ENCODE measurements around the gene KMT2D. TPM values are rescaled to one million over a fixed set of nuclear protein-coding genes. Genes with fewer than 3 reads are reported as not detected.

Gene KMT2D, protein sequence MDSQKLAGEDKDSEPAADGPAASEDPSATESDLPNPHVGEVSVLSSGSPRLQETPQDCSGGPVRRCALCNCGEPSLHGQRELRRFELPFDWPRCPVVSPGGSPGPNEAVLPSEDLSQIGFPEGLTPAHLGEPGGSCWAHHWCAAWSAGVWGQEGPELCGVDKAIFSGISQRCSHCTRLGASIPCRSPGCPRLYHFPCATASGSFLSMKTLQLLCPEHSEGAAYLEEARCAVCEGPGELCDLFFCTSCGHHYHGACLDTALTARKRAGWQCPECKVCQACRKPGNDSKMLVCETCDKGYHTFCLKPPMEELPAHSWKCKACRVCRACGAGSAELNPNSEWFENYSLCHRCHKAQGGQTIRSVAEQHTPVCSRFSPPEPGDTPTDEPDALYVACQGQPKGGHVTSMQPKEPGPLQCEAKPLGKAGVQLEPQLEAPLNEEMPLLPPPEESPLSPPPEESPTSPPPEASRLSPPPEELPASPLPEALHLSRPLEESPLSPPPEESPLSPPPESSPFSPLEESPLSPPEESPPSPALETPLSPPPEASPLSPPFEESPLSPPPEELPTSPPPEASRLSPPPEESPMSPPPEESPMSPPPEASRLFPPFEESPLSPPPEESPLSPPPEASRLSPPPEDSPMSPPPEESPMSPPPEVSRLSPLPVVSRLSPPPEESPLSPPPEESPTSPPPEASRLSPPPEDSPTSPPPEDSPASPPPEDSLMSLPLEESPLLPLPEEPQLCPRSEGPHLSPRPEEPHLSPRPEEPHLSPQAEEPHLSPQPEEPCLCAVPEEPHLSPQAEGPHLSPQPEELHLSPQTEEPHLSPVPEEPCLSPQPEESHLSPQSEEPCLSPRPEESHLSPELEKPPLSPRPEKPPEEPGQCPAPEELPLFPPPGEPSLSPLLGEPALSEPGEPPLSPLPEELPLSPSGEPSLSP (N-terminal part only)
- 46.1 TPM for polyA plus RNA-seq
- long read RNA-seq, donor 1: 0 reads
- long read RNA-seq, donor 2: 0 reads
- long read RNA-seq, donor 3: 0 reads
- long read RNA-seq, donor 4: 0 reads
- long read RNA-seq, donor 5: 0 reads
- long read RNA-seq, donor 6, partial matches to known transcripts: 12 of 16 reads
- long read RNA-seq, donor 6, other reads (novel, unspliced or antisense): 0 of 16 reads
- long read RNA-seq, donor 7, partial matches to known transcripts: 6 of 6 reads
- long read RNA-seq, donor 7, other reads (novel, unspliced or antisense): 0 of 6 reads
- long read RNA-seq, donor 8, partial matches to known transcripts: 11 of 11 reads
- long read RNA-seq, donor 8, other reads (novel, unspliced or antisense): 0 of 11 reads
- long read RNA-seq, donor 9: 0 reads
- long read RNA-seq, donor 10, partial matches to known transcripts: 0 of 3 reads
- long read RNA-seq, donor 10, other reads (novel, unspliced or antisense): 0 of 3 reads
- long read RNA-seq, donor 11, partial matches to known transcripts: 20 of 21 reads
- long read RNA-seq, donor 11, other reads (novel, unspliced or antisense): 0 of 21 reads

DNA sequence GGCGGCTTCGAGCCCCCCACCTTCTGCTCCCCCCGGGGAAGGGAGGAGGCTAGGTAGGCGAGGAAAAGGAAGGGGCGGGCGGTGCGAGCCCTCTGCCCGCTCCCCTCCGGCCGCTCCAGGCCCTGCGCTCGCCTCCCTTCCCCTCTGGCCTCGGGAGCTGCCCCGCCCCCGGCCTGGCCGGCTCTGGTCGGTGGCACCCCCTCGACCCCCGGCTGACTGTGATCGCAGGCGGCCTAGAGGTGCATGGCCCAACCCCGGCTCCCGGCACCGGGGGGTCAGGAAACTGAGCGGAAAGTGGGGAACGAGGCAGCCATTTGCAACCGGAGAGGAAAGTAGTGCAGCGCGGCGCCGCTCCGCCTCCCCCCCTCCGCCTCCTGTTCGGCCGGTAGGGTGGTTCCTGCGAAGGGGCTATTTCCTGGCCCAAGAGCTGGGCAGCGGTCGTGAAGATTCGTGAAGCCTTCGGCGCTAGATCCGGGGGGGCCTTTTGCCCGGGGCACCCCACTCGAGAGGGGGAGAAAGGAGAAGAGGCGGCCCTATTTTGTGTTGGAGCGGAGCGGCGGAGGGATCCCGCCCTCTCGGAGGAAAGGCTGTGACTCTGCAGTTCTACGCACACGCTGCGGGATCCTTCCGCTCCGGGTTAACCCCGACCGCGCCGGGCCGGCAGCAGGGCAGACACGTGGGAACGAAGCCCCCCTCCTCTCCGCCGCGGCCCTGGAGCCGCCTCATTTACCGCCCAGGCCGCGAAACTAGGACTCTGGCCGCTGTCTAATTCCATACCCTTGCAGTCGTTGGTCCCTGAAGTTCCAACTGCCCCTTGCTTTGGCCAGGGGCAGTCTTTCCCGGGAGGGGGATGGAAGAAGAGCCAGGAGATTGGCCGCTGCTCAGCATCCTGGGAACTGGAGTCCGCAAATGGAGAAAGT is at the start of gene KMT2D:
Gene KMT2D (minus strand): TSS at position 558 of the 920 bp plus-strand sequence. CDS start 5,470 bp downstream, outside the sequence.
- Histone ChIP-seq H3K9me3 (ENCODE audit: control insufficient read depth, low read depth, low read length) (no peaks in the 10 kb centered on the region), H3K4me3 (ENCODE audit: low read length) (peak within 1 kb of the TSS; percentile 67), H3K27me3 (ENCODE audit: control insufficient read depth, insufficient read depth, low read length) (no peaks in the 10 kb centered on the region), H3K36me3 (ENCODE audit: control insufficient read depth, insufficient read depth, low read length) (peaks cover 3% of the 10 kb centered on the region), H3K4me1 (ENCODE audit: control insufficient read depth, insufficient read depth, low read length) (peaks cover 32% of the 10 kb centered on the region), H3K27ac (ENCODE audit: low read length) (peak within 1 kb of the TSS; percentile 80)
- WGBS (ENCODE audit: insufficient coverage, low lambda C conversion rate): no CpG with 5 or more reads among the region's 74 CpGs
- peak; percentile 91 to 98 for DNase-seq

DNA sequence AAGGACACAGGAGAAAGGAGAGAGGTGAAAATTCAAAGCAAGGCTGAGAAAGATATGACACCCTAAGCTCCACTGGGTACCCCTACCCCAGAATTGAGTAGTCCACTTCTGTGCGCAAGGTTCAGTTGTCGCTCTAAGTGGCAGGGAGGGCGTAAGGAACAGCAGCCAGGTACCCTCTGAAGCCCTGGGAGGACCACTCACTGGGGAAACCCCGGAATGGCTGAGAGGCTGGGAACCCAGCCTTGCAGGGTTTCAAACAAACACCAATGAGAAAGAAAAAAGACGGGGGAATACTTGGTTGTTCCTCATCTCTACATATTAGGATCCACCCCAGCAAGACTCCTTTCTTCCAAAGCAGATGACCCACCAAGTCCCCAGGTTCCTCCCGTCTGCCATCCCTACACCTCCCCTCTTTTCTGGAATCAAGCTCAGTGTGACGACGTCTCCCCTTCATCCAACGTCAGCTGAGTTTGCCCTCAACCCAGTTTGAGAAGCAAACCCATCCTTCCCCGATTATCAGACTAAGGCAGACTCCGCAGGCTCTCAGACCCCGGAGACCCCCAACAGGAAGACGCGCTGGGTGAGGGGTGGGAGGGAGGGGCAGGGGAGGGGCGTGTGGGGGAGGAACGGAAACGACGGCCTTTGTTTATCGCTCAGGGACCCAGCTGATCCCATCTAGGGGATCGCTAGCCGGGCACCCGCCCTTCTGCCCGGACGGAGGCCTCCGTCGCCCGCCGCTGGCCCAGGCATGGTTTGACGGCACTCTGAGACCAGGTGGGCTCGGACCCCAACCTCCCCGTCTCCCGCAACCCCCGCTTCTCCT is 49.3 kb upstream of the KMT2D start:
- Histone ChIP-seq H3K27me3 (ENCODE audit: control insufficient read depth, insufficient read depth, low read length) (no peaks in the 10 kb centered on the region), H3K27ac (ENCODE audit: low read length) (peak overlapping the region; percentile 95), H3K9me3 (ENCODE audit: control insufficient read depth, low read depth, low read length) (no peaks in the 10 kb centered on the region), H3K4me3 (ENCODE audit: low read length) (peak overlapping the region; percentile 95), H3K4me1 (ENCODE audit: control insufficient read depth, insufficient read depth, low read length) (peaks cover 36% of the 10 kb centered on the region), H3K36me3 (ENCODE audit: control insufficient read depth, insufficient read depth, low read length) (peaks cover 21% of the 10 kb centered on the region)
- 0% methylated on average over 1 of the region's 33 CpGs for WGBS (ENCODE audit: insufficient coverage, low lambda C conversion rate)
- DNase-seq: peak in 1 of 2 donors; percentile 49

DNA sequence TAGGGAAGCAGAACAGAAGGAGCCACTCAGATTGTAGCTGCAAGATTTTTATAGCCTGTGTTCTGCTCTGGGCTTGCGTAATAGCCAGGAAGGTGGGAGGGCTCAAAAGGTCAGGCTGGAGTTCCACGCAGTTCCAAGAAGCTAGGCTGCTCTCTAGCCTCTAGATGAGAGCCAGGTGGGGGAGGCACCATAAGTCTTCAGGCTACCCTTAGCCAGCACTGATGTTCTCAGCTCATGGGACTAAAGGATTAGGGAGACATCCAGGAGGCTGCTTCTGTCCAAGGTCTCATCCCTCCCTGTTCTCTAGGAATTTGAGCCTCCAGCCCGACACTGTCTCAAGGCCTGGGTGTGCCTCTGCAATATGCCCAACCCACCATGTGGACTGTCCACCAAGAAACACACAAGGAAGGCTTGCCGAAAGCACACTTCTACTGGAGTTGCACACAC is 48.4 kb upstream of the KMT2D start:
- Histone ChIP-seq H3K27me3 (ENCODE audit: control insufficient read depth, insufficient read depth, low read length) (no peaks in the 10 kb centered on the region), H3K4me1 (ENCODE audit: control insufficient read depth, insufficient read depth, low read length) (peaks cover 36% of the 10 kb centered on the region), H3K4me3 (ENCODE audit: low read length) (peak overlapping the region; percentile 95), H3K36me3 (ENCODE audit: control insufficient read depth, insufficient read depth, low read length) (peaks cover 29% of the 10 kb centered on the region), H3K9me3 (ENCODE audit: control insufficient read depth, low read depth, low read length) (no peaks in the 10 kb centered on the region), H3K27ac (ENCODE audit: low read length) (peak overlapping the region; percentile 95)
- peak; percentile 81 to 92 for DNase-seq
- no CpG with 5 or more reads among the region's 4 CpGs for WGBS (ENCODE audit: insufficient coverage, low lambda C conversion rate)

DNA sequence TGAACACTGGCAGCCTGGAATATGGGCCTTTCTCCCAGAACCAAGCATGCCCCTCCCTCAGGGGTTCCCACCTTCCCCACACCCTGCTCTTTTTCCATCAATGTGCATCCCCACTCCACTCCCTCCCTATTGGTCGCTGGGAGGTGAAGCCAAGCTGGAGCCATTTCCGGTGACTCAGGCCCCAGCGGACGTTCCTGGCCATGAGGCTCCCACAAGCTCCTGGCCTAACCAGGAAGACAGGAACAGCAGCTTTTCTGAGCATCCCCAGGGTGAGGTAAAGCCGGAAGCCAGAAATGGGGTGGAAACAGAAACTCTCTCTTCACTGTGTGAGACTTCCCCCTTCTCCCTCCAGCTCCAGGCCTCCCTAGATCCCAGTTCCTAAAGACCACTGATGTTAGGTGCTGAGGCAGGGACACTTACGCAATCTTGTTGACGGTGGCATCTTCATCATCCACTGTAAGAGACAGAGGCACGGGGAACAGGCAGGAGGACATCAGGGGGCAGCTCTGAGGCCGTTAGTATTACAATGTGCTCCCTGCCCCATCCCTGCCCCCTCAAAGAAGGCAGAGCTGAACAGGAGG is 45.0 kb upstream of the KMT2D start:
- H3K4me3 ChIP-seq (ENCODE audit: low read length): no peak overlapping the region
- H3K9me3 ChIP-seq (ENCODE audit: control insufficient read depth, low read depth, low read length): no peaks in the 10 kb centered on the region
- no peak overlapping the region for H3K27ac ChIP-seq (ENCODE audit: low read length)
- no peak for DNase-seq
- peaks cover 63% of the 10 kb centered on the region for H3K36me3 ChIP-seq (ENCODE audit: control insufficient read depth, insufficient read depth, low read length)
- H3K27me3 ChIP-seq (ENCODE audit: control insufficient read depth, insufficient read depth, low read length): no peaks in the 10 kb centered on the region
- H3K4me1 ChIP-seq (ENCODE audit: control insufficient read depth, insufficient read depth, low read length): peaks cover 33% of the 10 kb centered on the region
- WGBS (ENCODE audit: insufficient coverage, low lambda C conversion rate): no CpG with 5 or more reads among the region's 9 CpGs

DNA sequence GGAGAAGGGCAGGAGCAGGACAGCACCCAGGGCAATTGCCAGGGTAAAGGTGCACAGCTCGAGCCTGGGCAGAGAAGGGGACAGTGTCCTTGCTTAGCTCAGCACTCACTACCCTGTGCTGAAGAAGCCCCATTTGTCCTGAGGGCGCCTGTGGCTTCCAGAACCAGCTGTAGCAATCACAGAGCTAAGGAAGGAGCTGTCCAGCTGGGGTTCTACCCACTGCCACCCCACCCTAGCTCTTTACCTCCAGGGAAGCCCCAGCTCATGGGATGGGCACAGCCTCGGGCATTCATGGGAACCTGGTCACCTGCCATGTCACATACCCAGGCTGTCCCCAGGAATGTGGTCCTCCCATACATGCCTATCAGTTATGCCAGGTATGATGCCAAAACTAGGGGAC is 44.2 kb upstream of the KMT2D start:
- WGBS (ENCODE audit: insufficient coverage, low lambda C conversion rate): no CpG with 5 or more reads among the region's 3 CpGs
- no peaks in the 10 kb centered on the region for H3K27me3 ChIP-seq (ENCODE audit: control insufficient read depth, insufficient read depth, low read length)
- H3K9me3 ChIP-seq (ENCODE audit: control insufficient read depth, low read depth, low read length): no peaks in the 10 kb centered on the region
- no peak overlapping the region for H3K4me3 ChIP-seq (ENCODE audit: low read length)
- peaks cover 70% of the 10 kb centered on the region for H3K36me3 ChIP-seq (ENCODE audit: control insufficient read depth, insufficient read depth, low read length)
- DNase-seq: no peak
- H3K4me1 ChIP-seq (ENCODE audit: control insufficient read depth, insufficient read depth, low read length): peaks cover 33% of the 10 kb centered on the region
- no peak overlapping the region for H3K27ac ChIP-seq (ENCODE audit: low read length)

DNA sequence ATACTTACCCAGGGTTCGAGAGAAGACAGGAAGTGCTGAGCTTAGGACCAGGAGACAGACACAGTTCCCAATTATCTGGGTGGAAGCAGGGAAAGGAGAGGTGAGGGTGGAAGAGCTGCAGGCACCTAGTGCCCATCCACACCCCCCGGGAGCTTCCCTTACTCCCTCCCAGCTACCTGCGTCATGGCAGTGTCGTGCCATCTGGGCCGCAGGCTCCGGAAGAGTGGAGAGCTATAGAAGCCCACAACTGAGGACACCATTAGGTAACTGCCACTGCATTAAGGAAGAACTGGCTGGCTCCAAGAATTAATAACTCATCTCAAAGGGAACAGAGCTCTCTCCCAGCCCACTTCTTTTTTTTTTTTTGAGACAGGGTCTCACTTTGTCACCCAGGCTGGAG is 39.8 kb upstream of the KMT2D start:
- peaks cover under 1% of the 10 kb centered on the region for H3K27me3 ChIP-seq (ENCODE audit: control insufficient read depth, insufficient read depth, low read length)
- H3K36me3 ChIP-seq (ENCODE audit: control insufficient read depth, insufficient read depth, low read length): peaks cover 85% of the 10 kb centered on the region
- DNase-seq: no peak
- H3K9me3 ChIP-seq (ENCODE audit: control insufficient read depth, low read depth, low read length): no peaks in the 10 kb centered on the region
- H3K4me3 ChIP-seq (ENCODE audit: low read length): no peak overlapping the region
- no peaks in the 10 kb centered on the region for H3K4me1 ChIP-seq (ENCODE audit: control insufficient read depth, insufficient read depth, low read length)
- no CpG with 5 or more reads among the region's 6 CpGs for WGBS (ENCODE audit: insufficient coverage, low lambda C conversion rate)
- no peak overlapping the region for H3K27ac ChIP-seq (ENCODE audit: low read length)

DNA sequence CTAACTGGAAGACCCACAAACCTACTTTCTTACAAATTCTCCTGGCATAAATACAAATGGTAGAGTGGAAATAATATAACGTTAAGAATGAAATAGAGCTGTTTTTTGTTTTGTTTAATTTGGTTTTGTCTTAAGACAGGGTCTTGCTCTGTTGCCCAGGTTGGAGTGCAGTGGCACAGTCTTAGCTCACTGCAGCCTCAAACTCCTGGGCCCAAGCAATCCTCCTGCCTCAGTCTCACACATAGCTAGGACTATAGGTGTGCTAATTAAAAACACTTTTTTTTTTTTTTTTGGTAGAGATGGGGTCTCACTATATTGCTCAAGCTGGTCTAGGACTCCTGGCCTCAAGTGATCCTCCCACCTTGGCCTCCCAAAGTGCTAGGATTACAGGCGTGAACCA is 38.1 kb upstream of the KMT2D start:
- peaks cover 6% of the 10 kb centered on the region for H3K9me3 ChIP-seq (ENCODE audit: control insufficient read depth, low read depth, low read length)
- no peak overlapping the region for H3K4me3 ChIP-seq (ENCODE audit: low read length)
- H3K27ac ChIP-seq (ENCODE audit: low read length): no peak overlapping the region
- no peak for DNase-seq
- H3K4me1 ChIP-seq (ENCODE audit: control insufficient read depth, insufficient read depth, low read length): peaks cover 14% of the 10 kb centered on the region
- no CpG with 5 or more reads among the region's 2 CpGs for WGBS (ENCODE audit: insufficient coverage, low lambda C conversion rate)
- H3K36me3 ChIP-seq (ENCODE audit: control insufficient read depth, insufficient read depth, low read length): peaks cover 68% of the 10 kb centered on the region
- H3K27me3 ChIP-seq (ENCODE audit: control insufficient read depth, insufficient read depth, low read length): peaks cover 17% of the 10 kb centered on the region

DNA sequence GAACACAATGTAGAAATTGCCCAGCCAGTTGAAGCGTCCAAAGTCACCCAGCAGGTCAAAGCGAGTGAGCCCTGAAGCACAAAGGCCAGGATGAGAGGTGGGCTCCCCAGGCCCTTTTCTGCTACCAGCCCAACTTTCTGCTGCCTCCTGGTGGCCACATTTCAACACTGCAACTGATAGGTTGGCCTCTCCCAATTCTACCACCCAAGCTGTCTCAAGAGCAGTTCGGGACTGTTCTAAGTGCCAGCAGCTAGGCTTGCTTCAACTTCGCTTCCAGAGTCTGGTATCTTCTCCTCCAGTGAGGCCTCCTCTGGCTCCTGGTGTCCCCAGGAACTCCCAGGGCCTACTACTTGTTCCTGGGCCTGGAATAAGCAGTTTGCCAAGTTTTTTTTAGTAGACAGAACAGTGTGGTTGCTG is 37.4 kb upstream of the KMT2D start:
- no peak overlapping the region for H3K4me3 ChIP-seq (ENCODE audit: low read length)
- peaks cover 24% of the 10 kb centered on the region for H3K27me3 ChIP-seq (ENCODE audit: control insufficient read depth, insufficient read depth, low read length)
- no peak overlapping the region for H3K27ac ChIP-seq (ENCODE audit: low read length)
- DNase-seq: no peak
- peaks cover 6% of the 10 kb centered on the region for H3K9me3 ChIP-seq (ENCODE audit: control insufficient read depth, low read depth, low read length)
- WGBS (ENCODE audit: insufficient coverage, low lambda C conversion rate): no CpG with 5 or more reads among the region's 4 CpGs
- peaks cover 14% of the 10 kb centered on the region for H3K4me1 ChIP-seq (ENCODE audit: control insufficient read depth, insufficient read depth, low read length)
- peaks cover 62% of the 10 kb centered on the region for H3K36me3 ChIP-seq (ENCODE audit: control insufficient read depth, insufficient read depth, low read length)

Measured in large intestine (tissue), 12 donors.